MG63 (cell line): ENCODE results near the gene CASZ1. TPM values are rescaled to one million over a fixed set of nuclear protein-coding genes. Genes with fewer than 3 reads are reported as not detected.

Experiments used
- DNase-seq: peaks from one replicate; pipeline ENCODE4 v3.0.0-alpha.2; 2020
- H3K27me3 ChIP-seq: fragments of 250-450 bp; sonication (Bioruptor Pico); 2 replicates; pipeline ENCODE4 v1.5.1; 2020; ENCODE audit warnings: mild to moderate bottlenecking, moderate library complexity
- H3K36me3 ChIP-seq: fragments of 250-450 bp; sonication (Bioruptor Pico); 2 replicates; pipeline ENCODE4 v1.5.1; 2020; ENCODE audit warnings: mild to moderate bottlenecking, moderate library complexity
- H3K4me3 ChIP-seq: fragments of 250-450 bp; sonication (Bioruptor Pico); 2 replicates; pipeline ENCODE4 v1.5.1; 2020; ENCODE audit warnings: mild to moderate bottlenecking, moderate library complexity
- H3K9me3 ChIP-seq: fragments of 250-450 bp; sonication (Bioruptor Pico); 2 replicates; pipeline ENCODE4 v1.5.1; 2020; ENCODE audit warnings: mild to moderate bottlenecking, moderate library complexity
- total RNA-seq: library from RNA; depleted of rRNA; stranded (reverse); fragments of >200 nt; shearing (Covaris generic); gene quantifications from 2 replicates; pipeline ENCODE4 v1.2.3, GENCODE V29; 2014; ENCODE audit warnings: low replicate concordance

The CASZ1 gene
- total RNA-seq, 1 experiment from 2014 or later, result 1.1 TPM

DNA sequence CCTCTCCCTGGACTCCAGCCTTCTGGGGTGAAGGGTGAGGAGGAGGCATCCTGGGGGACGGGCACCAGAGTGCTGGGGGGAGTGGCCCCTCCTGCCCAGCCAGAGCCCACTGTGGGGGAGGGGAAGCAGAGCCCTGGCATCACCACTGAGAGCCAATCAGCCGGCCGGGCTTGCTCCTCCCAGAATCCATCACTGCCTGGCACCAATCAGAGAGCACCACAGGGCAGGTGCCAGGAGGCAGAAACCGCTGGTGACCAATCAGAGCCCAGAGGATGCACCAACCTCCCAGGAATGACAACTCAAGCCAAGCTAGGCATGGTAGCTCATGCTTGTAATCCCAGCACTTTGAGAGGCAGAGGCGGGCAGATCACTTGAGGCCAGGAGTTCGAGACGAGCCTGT, 27.9 kb downstream of the CASZ1 start:
- H3K36me3 ChIP-seq, result no peaks in the 10 kb centered on the region
- H3K4me3 ChIP-seq, result no peak overlapping the region

DNA sequence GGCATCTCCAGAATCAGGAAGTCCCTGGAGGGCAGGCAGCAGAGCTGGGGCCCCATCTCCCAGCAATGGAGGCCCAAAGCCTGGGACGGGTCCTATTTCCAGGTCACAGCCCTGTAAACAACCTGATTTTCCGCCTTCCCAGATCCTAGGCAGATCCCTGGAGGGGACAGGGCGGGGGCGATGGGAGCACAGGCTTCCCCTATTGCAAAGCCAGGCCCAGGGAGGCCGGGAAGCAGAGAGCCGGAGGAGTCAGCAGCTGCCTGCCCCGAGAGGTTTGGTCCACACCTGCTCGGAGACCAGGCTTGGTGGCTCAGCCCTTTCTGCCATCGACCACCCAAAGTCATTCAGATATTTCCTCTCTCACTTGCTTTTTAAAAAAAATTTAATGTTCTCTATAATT, 29.2 kb downstream of the CASZ1 start:
- Histone ChIP-seq H3K4me3 (no peak overlapping the region), H3K36me3 (no peaks in the 10 kb centered on the region), H3K9me3 (no peaks in the 10 kb centered on the region), H3K27me3 (no peaks in the 10 kb centered on the region)
- no peak for DNase-seq

More for the DNA sequence above, 27.9 kb downstream of the CASZ1 start:
- H3K9me3 ChIP-seq, result no peaks in the 10 kb centered on the region
- no peak for DNase-seq
- H3K27me3 ChIP-seq, result no peaks in the 10 kb centered on the region

DNA sequence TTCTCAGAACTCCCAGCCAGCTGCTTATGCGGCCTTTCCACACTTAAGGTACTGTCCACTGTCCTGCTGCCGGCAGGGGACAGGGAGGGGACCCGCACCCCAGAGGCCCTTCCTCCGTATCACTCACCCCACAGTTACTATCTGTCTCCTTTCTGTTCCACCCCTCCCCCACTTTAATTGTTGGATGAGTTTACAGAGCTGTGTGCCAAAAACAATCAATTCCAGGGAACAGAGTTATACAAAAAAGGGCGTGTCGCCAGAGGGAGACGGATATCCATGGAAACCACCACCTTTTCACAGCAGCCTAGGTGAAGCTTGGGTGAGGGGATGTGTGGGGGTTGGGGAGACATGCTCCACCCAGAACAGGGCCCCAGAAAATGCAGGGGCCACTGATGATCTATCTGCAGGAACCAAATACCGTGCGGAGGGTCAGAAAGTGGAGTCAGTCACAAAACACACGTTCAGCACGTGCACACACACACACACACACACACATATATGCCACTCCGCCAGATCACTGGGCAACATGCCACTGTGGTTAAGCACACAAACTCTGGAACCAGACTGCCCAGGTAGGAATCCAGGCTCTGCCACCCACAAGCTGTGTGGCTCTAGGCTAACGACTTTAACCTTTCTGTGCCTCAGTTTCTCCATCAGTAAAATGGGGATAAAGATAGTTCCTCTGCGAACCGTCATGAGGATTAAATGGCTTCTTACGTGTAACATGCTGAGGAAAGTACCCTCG, 30.5 kb downstream of the CASZ1 start:
- Histone ChIP-seq H3K9me3 (no peaks in the 10 kb centered on the region), H3K27me3 (no peaks in the 10 kb centered on the region), H3K36me3 (no peaks in the 10 kb centered on the region), H3K4me3 (no peak overlapping the region)
- no peak for DNase-seq

DNA sequence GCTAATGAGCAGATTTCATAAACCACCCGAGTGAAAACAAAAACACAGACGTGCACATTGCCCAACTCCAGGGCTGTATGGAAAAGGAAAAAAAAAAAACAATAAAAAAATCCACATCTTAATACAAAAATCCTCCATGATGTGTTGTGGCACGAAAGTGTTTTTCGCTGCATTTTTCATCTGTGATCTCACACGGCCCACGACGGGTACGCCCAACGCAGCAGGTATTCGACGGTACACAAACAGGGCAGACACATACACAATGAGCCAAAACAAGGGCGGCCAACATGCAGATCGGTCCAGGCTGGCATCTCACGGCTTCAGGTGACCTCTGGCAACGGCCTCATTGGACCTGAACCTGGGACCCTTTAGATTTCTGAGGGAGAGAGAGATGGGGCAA, 31.1 kb downstream of the CASZ1 start:
- Histone ChIP-seq H3K4me3 (no peak overlapping the region), H3K27me3 (no peaks in the 10 kb centered on the region), H3K36me3 (no peaks in the 10 kb centered on the region), H3K9me3 (no peaks in the 10 kb centered on the region)
- no peak for DNase-seq

DNA sequence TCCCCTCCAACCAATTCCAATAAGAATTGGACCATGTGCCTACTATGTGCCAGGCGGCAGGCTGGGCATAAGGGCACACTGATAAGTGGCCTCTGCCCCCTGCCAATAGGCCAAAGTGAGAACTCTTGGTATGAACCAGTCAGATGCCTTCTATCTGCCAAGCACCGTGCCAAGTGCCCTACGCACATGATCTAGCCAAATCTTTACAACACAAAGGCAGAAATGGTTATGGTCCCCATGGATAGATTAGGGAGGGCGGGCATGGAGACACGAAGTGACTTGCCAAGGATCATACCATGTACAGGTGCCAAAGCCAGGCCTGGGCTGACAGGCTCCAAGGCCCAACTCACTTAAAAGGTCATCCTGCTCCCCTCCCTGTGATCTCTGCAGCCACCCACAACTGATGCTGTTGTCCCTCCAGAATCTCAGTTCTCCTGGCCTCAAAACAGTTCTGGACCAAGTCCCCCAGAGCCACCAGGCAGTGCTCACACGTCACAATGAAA, 32.1 kb downstream of the CASZ1 start:
- no peak for DNase-seq
- Histone ChIP-seq H3K9me3 (no peaks in the 10 kb centered on the region), H3K4me3 (no peak overlapping the region), H3K27me3 (no peaks in the 10 kb centered on the region), H3K36me3 (no peaks in the 10 kb centered on the region)

DNA sequence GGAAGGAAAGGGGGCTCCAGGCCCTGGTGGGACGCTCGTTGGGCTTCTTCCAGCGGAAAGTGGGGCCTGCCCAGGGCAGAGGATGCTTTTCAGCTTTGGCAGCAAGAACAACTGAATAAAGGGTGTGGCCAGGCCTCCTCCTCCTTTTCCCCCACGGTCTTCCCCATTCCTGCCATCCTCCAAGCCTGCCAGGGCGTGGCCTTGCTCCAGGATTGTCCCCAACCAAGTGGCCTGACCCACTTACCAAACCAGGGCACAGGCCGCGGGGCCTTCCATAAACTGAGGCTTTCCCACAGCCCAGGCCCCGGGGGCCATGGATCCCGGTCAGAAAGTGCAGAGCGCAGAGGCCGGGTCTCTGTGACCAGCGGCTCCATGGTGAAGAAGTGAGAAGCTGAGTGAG, 33.6 kb downstream of the CASZ1 start:
- no peaks in the 10 kb centered on the region for H3K27me3 ChIP-seq
- H3K9me3 ChIP-seq, result no peaks in the 10 kb centered on the region
- DNase-seq, result no peak
- H3K4me3 ChIP-seq, result no peak overlapping the region
- no peaks in the 10 kb centered on the region for H3K36me3 ChIP-seq

DNA sequence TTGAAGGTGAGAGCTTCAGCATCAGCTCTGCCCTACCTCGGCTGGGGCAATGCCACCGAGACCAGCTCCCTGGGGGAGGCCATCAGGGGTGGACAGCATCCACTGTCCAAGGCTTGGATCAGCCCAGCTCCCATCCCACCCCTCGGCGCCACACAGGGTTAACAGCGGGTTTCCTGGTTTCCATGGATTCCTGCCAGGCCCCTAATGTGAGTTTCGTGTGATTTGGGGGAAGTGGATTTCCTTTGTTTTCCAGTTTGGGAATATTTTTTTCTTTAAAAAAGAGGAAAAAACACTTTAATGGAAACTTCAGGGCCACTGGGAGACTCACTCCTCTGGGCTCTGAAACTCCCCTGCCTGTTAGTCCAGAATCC, 34.3 kb downstream of the CASZ1 start:
- no peaks in the 10 kb centered on the region for H3K27me3 ChIP-seq
- no peaks in the 10 kb centered on the region for H3K9me3 ChIP-seq
- no peak for DNase-seq
- H3K36me3 ChIP-seq, result no peaks in the 10 kb centered on the region
- H3K4me3 ChIP-seq, result no peak overlapping the region

DNA sequence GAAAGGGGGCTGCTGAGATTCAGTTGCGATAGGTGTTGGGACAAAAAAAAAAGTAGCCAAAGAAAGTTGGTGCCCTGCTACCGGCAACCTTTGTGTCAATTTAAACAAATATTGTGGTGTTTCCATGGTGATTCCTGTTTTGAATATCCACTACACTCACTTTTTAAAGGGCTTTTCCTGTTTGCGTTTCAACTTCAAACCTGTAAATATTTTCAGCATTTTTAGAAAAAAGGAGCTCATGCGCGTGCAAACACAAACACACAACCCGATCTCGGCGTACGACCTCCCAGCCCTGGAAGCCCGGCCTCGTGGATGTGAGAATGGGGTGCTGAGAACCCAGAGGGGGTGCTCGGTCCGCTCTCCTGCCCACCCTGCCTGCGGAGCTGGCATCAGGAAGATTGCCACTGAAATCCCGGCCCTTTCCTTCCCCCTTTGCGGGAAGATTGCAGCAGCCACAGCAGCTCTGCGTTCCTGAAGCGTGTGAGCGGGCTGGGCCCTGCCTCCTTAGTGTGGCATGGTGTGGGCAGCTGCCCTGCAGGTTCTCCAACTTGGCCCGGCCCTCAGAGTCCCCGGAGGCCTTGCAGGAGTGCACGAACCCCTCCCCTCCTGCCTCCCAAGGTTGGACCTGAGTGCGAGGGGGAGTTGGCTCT, 34.8 kb downstream of the CASZ1 start:
- no peak for DNase-seq
- no peaks in the 10 kb centered on the region for H3K27me3 ChIP-seq
- no peak overlapping the region for H3K4me3 ChIP-seq

DNA sequence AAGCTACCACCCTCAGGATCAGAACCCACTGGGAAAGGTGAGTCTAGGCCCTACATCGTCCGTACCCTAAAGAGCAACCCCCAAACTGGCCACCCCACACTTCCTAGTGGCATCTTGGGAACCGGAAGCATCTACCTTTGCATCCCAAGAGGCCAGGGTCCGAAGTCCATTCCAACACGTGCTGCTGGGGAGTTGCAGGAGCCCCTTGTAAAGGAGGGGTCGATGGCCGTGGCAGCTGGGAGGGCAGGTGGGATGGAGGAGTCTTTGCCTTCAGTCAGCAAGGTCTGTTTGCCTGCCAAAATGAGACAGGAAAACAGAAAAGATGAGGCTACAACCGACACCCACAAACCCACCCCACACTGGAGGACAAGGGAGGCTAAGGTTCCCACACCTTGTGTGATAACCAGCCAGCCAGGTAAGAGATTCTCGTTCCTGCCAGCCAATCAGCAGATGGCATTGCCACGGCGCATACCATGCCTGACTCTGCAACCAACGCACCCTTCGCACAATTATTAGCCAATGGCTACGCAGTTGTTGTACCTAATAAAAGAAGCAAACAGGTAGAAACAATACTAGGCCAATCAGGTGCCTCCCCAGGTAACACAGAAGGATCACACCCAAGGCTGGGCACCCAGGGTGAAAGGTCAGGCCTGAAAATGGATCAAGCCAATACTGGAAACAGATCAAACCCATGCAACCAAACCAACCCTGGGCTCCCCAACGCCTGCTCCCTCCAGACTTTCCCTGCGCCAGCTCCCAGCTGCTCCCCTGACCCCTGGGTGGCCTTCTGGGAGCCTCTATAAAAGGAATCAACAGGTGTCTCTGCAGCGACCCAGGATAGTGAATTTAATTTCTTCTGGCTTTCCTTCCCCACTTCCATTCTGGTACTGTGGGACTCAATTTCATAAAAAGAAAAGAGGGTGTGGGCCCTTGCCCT, 35.6 kb downstream of the CASZ1 start:
- Histone ChIP-seq H3K4me3 (no peak overlapping the region), H3K27me3 (no peaks in the 10 kb centered on the region), H3K36me3 (no peaks in the 10 kb centered on the region), H3K9me3 (no peaks in the 10 kb centered on the region)
- no peak for DNase-seq

More for the DNA sequence above, 34.8 kb downstream of the CASZ1 start:
- no peaks in the 10 kb centered on the region for H3K9me3 ChIP-seq
- no peaks in the 10 kb centered on the region for H3K36me3 ChIP-seq

DNA sequence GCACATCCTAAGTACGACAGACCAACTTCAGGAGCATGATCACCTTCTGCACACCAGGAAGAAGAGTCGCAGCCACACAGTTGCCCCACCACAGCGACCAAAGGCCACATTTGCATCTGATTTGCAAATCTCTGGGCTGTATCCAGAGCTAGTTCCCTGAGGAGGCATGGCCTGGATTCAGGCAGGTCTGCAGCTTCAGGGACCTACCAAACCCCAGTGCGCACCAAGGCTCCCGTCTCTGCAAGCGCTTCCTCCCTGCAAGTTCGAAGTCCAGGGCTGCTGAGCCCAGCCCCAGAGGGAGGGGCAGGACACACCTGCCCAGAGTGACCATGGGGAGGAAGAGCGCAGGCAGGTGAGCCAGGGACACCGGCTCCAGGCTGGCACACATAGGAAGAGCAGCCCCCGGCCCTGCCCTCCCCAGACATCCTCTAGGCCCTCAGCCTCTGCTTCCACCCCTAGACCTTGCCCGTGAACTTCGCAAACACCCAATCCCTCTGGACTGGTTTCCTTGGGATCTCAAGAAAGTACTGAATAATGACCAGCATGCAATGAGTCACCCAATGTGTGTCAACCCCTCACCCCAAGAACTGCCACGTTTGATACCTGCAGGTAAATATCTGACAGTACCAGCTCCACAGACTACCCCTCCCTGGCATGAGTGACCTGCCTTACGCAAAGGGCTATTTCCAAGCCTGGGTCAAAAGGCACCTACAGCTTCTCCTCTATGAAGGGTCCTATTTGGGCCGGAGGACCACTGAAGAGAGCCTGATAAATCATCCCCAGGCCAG, 36.8 kb downstream of the CASZ1 start:
- Histone ChIP-seq H3K4me3 (no peak overlapping the region), H3K9me3 (no peaks in the 10 kb centered on the region), H3K36me3 (no peaks in the 10 kb centered on the region), H3K27me3 (no peaks in the 10 kb centered on the region)
- no peak for DNase-seq

DNA sequence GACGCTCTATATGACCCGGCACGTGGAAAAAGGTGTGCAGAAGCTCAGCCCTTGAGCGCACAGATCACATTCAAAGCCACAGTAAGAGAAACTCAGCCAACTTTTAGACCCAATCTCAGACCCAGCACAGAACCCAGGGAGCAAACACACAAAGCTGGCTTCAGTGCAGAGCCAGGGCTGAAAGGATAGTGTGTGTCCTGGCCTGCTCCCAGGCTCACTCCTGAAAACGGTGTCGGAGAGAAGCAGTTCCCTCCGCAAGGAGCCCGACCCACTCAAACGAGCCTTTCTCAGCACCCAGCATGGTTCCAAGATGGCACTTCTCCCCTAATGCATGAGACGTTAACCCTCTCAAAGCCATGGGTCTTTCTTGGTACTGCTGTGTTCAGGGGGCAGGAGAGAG, 39.6 kb downstream of the CASZ1 start:
- Histone ChIP-seq H3K4me3 (no peak overlapping the region), H3K27me3 (no peaks in the 10 kb centered on the region), H3K36me3 (no peaks in the 10 kb centered on the region), H3K9me3 (no peaks in the 10 kb centered on the region)
- DNase-seq, result no peak

DNA sequence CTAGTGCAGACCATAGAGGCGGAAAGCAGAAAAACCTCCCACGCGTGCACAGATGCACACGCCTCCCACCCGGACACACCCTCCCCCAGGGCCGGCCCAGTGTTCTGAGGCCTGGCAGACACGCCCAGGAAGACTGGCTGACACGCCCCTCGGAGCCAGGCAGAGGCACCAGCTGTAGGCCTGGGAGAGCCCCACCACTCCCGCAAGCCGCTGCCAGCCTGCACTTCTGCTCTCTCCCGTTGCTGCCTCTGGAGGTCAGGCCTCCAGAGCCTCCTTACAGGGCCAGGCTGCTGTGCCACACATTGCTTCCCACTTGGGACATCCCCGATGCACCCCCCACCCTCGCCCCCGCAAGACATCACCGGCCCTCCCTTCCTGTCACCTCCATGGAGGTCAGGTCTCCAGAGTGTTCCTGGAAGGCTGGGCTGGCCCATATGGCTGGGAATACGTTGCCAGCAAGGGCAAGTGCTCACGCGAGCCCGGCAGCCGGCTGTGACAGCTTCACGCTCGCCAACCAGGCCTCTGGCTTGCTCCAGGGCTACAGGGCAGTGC, 40.4 kb downstream of the CASZ1 start:
- H3K36me3 ChIP-seq, result no peaks in the 10 kb centered on the region
- no peaks in the 10 kb centered on the region for H3K9me3 ChIP-seq
- peak; percentile 57 for DNase-seq
- no peaks in the 10 kb centered on the region for H3K27me3 ChIP-seq
- no peak overlapping the region for H3K4me3 ChIP-seq

DNA sequence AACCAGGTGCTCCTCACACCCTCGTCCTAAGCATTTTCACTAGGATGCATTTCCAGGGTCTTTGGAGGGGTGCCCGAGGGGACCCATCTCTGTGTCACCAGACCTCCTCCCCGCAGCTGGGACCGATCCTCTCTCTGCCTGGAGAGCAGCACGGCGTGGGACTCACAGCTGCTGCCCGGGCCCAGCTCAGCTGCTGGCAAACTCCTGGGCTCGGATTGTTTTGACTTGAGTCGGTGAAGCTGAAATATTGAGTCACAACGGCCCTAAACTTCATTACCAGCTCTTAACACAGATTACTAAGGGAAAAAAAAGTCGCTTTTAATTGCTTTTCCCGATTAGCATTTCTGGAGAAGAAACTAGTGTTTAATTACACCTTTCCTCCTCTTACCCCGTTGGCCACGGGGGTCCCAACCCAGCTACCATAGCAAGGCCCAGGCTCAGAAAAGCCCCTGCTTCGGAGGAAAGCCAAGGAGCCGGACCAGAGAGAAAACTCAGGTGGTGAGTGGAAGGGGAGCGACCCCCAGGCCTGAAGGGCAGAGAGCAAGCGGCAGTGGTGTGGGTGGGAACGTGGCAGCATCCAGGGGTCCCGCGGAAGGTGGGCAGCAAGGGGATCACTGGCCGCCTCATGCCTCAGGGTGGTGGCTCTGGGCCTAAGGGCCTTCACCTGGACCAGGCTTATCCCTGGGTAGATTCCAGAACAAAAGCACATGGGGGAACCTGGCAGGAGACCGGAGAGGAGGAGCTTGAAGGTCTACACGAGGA, 41.7 kb downstream of the CASZ1 start:
- no peaks in the 10 kb centered on the region for H3K9me3 ChIP-seq
- H3K36me3 ChIP-seq, result no peaks in the 10 kb centered on the region
- H3K27me3 ChIP-seq, result no peaks in the 10 kb centered on the region
- peak; percentile 62 for DNase-seq
- H3K4me3 ChIP-seq, result no peak overlapping the region

DNA sequence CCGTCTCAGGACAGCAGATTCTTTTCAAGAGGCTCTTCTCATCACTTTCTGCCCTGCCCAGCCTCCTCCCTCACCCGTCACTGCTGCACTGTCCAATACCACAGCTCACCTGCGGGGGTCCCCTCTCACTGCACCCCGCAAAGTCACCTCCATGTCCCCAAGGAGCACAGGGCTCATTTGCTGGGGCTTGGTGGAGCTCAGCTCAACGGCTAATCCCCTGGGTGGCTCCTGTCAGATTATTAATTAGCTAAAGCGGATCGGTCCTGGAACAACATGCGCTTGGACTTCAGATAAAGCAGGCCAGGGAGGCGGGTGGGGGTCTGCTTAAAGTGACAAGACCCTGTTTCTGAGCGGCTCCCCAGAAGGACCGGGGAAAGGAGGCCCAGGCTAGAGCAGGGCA, 43.1 kb downstream of the CASZ1 start:
- H3K9me3 ChIP-seq, result no peaks in the 10 kb centered on the region
- DNase-seq, result no peak
- no peak overlapping the region for H3K4me3 ChIP-seq
- no peaks in the 10 kb centered on the region for H3K27me3 ChIP-seq
- H3K36me3 ChIP-seq, result no peaks in the 10 kb centered on the region

DNA sequence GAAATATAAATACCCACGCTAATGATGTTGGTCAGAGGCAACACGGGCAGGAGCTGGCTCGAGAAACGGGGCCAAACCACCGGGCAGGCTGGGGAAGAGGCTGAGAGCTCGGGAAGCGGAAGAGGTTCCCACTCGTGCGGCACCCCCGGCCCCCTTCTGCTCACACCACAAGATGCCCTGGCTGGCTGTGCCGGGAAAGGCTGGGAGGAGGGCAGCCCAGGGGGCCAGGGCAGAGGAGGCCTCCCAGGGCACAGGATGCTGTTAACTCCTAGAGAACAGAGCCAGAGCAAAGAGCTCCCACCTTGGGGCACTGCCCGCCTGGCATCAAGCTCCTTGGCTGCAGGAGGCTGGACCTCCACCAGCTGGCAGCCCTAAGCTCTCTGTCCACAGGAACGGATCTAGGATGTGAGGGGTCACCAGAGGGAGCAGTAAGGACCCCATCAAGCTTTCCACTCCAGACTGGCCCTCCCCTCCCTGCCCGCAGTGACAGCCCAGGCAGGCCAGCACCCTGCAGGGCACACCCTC, 44.8 kb downstream of the CASZ1 start:
- Histone ChIP-seq H3K27me3 (no peaks in the 10 kb centered on the region), H3K9me3 (no peaks in the 10 kb centered on the region), H3K36me3 (no peaks in the 10 kb centered on the region), H3K4me3 (no peak overlapping the region)
- no peak for DNase-seq
